Neural crest cell (in vitro differentiated cells): ENCODE data around the gene TTLL3. TPM values are rescaled to one million over a fixed set of nuclear protein-coding genes. Genes with fewer than 3 reads are reported as not detected.

Source experiments
- DNase-seq: peaks from one replicate; pipeline ENCODE4 v3.0.0; 2021; ENCODE audit warnings: low read depth, mixed read lengths, low spot score
- H3K27ac Mint-ChIP-seq: one replicate; pipeline ENCODE4 v1.8.0; 2021; ENCODE audit warnings: mild to moderate bottlenecking, mixed read lengths; ENCODE audit not compliant: unreplicated experiment
- H3K27me3 Mint-ChIP-seq: 2 replicates; pipeline ENCODE4 v1.8.0; 2021; ENCODE audit warnings: low read depth, mild to moderate bottlenecking, mixed read lengths
- H3K36me3 Mint-ChIP-seq: 2 replicates; pipeline ENCODE4 v1.8.0; 2021; ENCODE audit warnings: low read depth, mild to moderate bottlenecking, mixed read lengths
- H3K4me1 Mint-ChIP-seq: 2 replicates; pipeline ENCODE4 v1.8.0; 2021; ENCODE audit warnings: mixed read lengths
- H3K4me3 Mint-ChIP-seq: one replicate; pipeline ENCODE4 v1.8.0; 2021; ENCODE audit warnings: mild to moderate bottlenecking, mixed read lengths
- H3K9me3 Mint-ChIP-seq: 2 replicates; pipeline ENCODE4 v1.8.0; 2021; ENCODE audit warnings: mixed read lengths
- CTCF ChIP-seq: fragments of 200-600 bp; sonication (generic); conservative IDR thresholded peaks from 2 replicates; pipeline ENCODE4 v1.5.0; 2021; ENCODE audit warnings: antibody characterized with exemption, mild to moderate bottlenecking
- total RNA-seq: library from RNA; stranded (reverse); gene quantifications from 2 replicates; pipeline ENCODE4 v1.2.1, GENCODE V29; 2021

TTLL3 gene
- total RNA-seq, 1 donor from 2014 or later = 28.3 TPM

DNA sequence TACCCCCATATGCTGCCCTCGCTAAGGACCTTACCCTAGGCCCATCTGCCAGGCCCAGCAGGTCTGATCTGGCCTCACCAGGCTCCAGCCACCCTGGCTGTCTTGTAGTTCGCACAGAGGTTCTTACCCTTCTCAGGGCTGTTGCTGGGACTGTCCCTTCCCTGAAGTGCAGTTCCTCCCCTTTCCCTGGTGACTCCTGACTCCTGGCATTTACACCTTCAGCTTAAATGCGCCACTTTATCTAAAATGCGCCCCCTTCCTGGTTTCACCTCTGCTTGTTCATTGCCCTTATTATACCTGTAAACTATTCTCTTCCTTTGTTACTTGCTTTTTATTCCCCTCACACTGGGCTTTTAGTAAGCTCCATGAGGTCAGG lies 835 bp upstream of the TTLL3 start:
- DNase-seq = no peak
- no peak for TF ChIP-seq CTCF
- Mint-ChIP-seq H3K27me3 (no peaks in the 10 kb centered on the region), H3K9me3 (no peaks in the 10 kb centered on the region), H3K36me3 (peaks cover 2% of the 10 kb centered on the region), H3K27ac (peak overlapping the region; percentile 13), H3K4me3 (peak overlapping the region; percentile 86), H3K4me1 (peaks cover 28% of the 10 kb centered on the region)

DNA sequence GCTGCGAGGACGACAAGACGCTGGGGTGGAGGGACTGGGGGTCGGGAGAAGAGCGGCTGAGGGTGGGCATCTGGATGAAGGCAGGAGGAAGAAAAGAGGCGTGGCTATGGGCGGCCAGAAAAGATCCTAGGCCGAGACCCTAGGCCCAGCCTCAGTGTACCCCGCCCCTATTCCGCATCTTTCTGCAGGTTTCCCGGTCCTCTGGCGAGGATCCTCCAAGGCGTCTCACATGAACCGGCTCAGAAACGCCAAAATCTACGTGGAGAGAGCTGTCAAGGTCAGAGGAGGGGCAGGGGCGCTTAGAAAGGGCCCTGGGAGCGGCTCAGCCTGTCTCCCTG lies 340 bp downstream of the TTLL3 start:
- Mint-ChIP-seq H3K27me3 (no peaks in the 10 kb centered on the region), H3K4me3 (peak overlapping the region; percentile 76), H3K27ac (peak overlapping the region; percentile 62), H3K9me3 (no peaks in the 10 kb centered on the region), H3K4me1 (peaks cover 28% of the 10 kb centered on the region), H3K36me3 (no peaks in the 10 kb centered on the region)
- DNase-seq = no peak
- no peak for TF ChIP-seq CTCF

DNA sequence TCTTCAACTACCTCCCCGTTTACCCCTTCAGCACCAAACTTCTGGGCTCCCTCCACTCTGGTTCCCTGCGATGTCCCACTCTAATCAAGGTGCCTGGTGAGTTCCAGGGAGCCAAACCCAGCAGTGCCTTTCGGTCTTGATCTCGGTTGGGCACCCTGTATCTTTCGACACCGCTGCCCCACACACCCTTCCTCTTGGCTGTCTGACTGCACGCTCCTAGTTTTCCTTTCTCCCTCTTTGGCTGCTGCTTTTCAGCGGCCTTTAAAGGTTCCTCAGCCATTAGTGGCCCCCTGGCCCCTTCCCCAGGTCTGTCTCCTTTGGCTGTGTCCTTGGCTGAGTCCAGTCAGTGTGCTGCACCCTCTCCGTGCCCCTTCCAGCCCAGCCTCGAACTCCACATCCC lies 784 bp downstream of the TTLL3 start:
- Mint-ChIP-seq H3K36me3 (no peaks in the 10 kb centered on the region), H3K4me3 (peak overlapping the region; percentile 76), H3K27ac (peak overlapping the region; percentile 44), H3K27me3 (no peaks in the 10 kb centered on the region), H3K9me3 (no peaks in the 10 kb centered on the region), H3K4me1 (peaks cover 28% of the 10 kb centered on the region)
- TF ChIP-seq CTCF = no peak
- DNase-seq = no peak

DNA sequence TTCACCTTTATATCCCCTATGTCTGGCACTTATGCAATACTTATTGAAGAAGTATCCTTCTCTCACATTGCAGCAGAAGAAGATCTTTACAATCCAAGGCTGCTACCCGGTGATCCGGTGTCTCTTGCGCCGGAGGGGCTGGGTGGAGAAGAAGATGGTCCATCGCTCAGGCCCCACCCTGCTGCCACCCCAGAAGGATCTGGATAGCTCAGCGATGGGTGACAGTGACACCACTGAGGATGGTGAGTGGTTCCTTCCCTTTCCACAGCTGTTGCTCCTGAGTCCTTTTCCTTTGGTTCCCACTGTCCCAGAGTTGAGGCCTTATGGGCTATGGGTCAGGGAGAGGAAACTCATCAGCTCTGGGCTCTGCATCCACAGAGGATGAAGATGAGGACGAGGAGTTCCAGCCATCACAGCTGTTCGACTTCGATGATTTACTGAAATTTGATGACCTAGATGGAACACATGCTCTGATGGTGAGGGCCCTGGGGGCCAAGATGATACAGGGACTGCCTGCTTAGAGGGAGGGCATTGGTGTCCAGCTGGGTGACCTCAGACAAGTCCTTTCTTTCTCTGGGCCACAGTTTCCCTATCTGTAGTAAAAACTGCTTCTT lies 2.9 kb downstream of the TTLL3 start:
- peak overlapping the region; percentile 27 for H3K4me3 Mint-ChIP-seq
- H3K27ac Mint-ChIP-seq = no peak overlapping the region
- H3K9me3 Mint-ChIP-seq = no peaks in the 10 kb centered on the region
- H3K27me3 Mint-ChIP-seq = no peaks in the 10 kb centered on the region
- no peak for DNase-seq
- no peaks in the 10 kb centered on the region for H3K36me3 Mint-ChIP-seq
- peaks cover 28% of the 10 kb centered on the region for H3K4me1 Mint-ChIP-seq
- TF ChIP-seq CTCF = no peak

DNA sequence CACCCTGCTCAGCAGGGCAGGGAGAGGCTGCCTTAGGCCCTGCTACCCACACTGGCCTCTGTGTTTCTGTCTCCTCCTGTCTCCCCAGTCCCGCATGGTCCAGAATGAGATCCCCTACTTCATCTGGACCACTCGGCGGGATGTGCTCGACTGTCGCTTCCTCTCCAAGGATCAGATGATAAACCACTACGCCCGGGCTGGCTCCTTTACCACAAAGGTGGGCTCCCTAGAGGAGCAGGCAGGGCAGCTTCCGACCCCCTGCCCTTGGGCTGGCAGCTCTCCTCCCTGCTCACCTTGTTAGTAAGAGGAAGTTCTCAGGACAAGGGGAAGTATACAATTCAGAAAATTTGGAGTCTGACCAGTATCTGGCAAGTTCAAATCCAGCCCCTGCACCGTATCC lies 5.9 kb downstream of the TTLL3 start:
- Mint-ChIP-seq H3K9me3 (no peaks in the 10 kb centered on the region), H3K27me3 (no peaks in the 10 kb centered on the region), H3K4me1 (peaks cover 9% of the 10 kb centered on the region), H3K36me3 (peaks cover 4% of the 10 kb centered on the region), H3K27ac (peak overlapping the region; percentile 67), H3K4me3 (no peak overlapping the region)
- no peak for TF ChIP-seq CTCF
- no peak for DNase-seq
